Esophagus squamous epithelium (tissue), 5 donors: ENCODE measurements around the gene CCDC51. TPM values are rescaled to one million over a fixed set of nuclear protein-coding genes. Genes with fewer than 3 reads are reported as not detected.

Source experiments
- DNase-seq: peaks from one replicate; lab custom pipeline; 2025; lab: John Stamatoyannopoulos, UW
- H3K27ac ChIP-seq, 4 donors: fragments of 200-600 bp; sonication (generic); one replicate each; pipeline ENCODE4 v1.5.1; 2016 to 2019; ENCODE audit warnings: mild to moderate bottlenecking in 1 of 4
- H3K27me3 ChIP-seq, 4 donors: fragments of 200-600 bp; sonication (generic); 1 replicate in 3 of 4; 2 replicates in 1 of 4; pipeline versions ENCODE4 v1.5.1 to v1.6.0; 2017 to 2021; ENCODE audit warnings: antibody characterized with exemption in 1 of 4
- H3K36me3 ChIP-seq, 3 donors: fragments of 200-600 bp; sonication (generic); one replicate each; pipeline ENCODE4 v1.5.1; 2016 to 2019
- H3K4me1 ChIP-seq, 3 donors: fragments of 200-600 bp; sonication (generic); one replicate each; pipeline ENCODE4 v1.5.1; 2017 to 2019
- H3K4me3 ChIP-seq, 4 donors: fragments of 200-600 bp; sonication (generic); 1 replicate in 3 of 4; 2 replicates in 1 of 4; pipeline ENCODE4 v1.5.1; 2016 to 2019; ENCODE audit warnings: mild to moderate bottlenecking in 2 of 4, moderate library complexity in 1 of 4
- H3K9me3 ChIP-seq, 3 donors: fragments of 200-600 bp; sonication (generic); one replicate each; pipeline ENCODE4 v1.5.1; 2016 to 2019
- POLR2A ChIP-seq, 4 donors: fragments of 450-650 bp; IDR thresholded peaks; one replicate each; pipeline ENCODE4 v1.6.1; 2017; ENCODE audit warnings: antibody characterized with exemption in 4 of 4, mild to moderate bottlenecking in 4 of 4, moderate library complexity in 3 of 4
- WGBS, 2 donors: methylation state at CpG; one replicate each; pipeline ENCODE4 v1.1.5; 2018; 5-methylcytosine and 5-hydroxymethylcytosine counted together
- intact Hi-C: fragments of 100-400 bp; cut with DNase I; formaldehyde crosslinking; loops from one replicate; pipeline ENCODE4 v1.15.0; 2022
- total RNA-seq, 4 donors: library from RNA; depleted of rRNA; stranded (reverse); fragments of >200 nt; gene quantifications; one replicate each; pipeline ENCODE4 v1.1.0, GENCODE V29; 2016
- TF ChIP-seq, protein P1 (sequence below), 6 experiments: fragments of 450-650 bp in 4 of 6; fragments of 200-600 bp in 2 of 6; sonication (generic) in 2 of 6; IDR thresholded peaks; one replicate each; pipeline ENCODE4 v1.5.1; 2016 to 2019; ENCODE audit warnings: antibody characterized with exemption in 6 of 6, mild to moderate bottlenecking in 4 of 6, moderate library complexity in 4 of 6
- donor health status: DM: yes; HTN: yes; CAD: no.

The CCDC51 gene
- total RNA-seq, 4 donors from 2014 or later, result 15.1 to 31.3 (median 18.2) TPM

DNA sequence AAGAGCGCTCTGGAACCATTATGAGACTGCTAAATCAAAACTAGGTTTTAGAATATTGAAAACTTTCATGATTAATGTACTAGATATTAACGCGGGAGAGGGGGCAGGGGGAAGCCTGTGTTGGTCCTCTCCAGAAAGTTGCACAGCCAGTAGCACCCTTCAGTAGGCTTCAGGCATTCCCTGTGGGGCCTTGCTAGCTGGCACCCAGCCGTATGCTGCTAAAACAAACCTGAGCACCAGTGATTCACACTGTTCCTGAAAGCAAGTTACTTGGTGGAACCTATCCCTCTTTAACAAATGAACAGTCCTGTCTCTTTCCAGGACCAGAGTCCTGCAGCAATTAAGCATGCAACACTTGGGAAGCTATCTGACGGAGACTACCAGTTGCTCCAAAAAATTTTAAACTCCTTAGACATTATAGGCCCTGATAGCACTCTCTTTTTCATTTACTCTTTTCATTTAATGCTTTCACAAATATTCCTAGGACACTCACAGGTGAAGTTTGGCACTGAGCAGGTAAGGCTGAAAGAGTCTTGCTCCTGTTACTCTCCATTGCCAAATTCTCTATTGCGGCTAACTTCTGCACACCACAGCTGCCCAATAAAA, 5.5 kb upstream of the CCDC51 start:
- no peak for DNase-seq
- 57 to 68% methylated on average over 6 of the region's 6 CpGs for WGBS, 2 donors
- H3K27me3 ChIP-seq, result no peaks in the 10 kb centered on the region
- peaks cover 0 to 35% (median 11%) of the 10 kb centered on the region in 3 donors for H3K36me3 ChIP-seq
- intact Hi-C loops, result no loop called here
- peak overlapping the region in 1 of 4 donors; percentile 98 for H3K4me3 ChIP-seq
- H3K9me3 ChIP-seq, result no peaks in the 10 kb centered on the region
- H3K27ac ChIP-seq, result peak overlapping the region in 3 of 4 donors; percentile 84 to 98 (median 98)
- TF ChIP-seq POLR2A (IDR thresholded peaks at IDR 0.05), result no peak
- TF ChIP-seq, protein P1, sequence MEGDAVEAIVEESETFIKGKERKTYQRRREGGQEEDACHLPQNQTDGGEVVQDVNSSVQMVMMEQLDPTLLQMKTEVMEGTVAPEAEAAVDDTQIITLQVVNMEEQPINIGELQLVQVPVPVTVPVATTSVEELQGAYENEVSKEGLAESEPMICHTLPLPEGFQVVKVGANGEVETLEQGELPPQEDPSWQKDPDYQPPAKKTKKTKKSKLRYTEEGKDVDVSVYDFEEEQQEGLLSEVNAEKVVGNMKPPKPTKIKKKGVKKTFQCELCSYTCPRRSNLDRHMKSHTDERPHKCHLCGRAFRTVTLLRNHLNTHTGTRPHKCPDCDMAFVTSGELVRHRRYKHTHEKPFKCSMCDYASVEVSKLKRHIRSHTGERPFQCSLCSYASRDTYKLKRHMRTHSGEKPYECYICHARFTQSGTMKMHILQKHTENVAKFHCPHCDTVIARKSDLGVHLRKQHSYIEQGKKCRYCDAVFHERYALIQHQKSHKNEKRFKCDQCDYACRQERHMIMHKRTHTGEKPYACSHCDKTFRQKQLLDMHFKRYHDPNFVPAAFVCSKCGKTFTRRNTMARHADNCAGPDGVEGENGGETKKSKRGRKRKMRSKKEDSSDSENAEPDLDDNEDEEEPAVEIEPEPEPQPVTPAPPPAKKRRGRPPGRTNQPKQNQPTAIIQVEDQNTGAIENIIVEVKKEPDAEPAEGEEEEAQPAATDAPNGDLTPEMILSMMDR (IDR thresholded peaks at IDR 0.05), result no peak
- H3K4me1 ChIP-seq, result peaks cover 26 to 52% (median 33%) of the 10 kb centered on the region in 3 donors

- TF ChIP-seq, protein P1 (IDR thresholded peaks at IDR 0.05), result no peak
- no peak for TF ChIP-seq POLR2A (IDR thresholded peaks at IDR 0.05)
- DNase-seq, result no peak
- WGBS, 2 donors, result 52 to 59% methylated on average over 6 of the region's 6 CpGs
- H3K27ac ChIP-seq, result peak overlapping the region in 3 of 4 donors; percentile 94 to 98 (median 98)
- peak overlapping the region in 2 of 4 donors; percentile 85 to 95 for H3K4me3 ChIP-seq
- H3K9me3 ChIP-seq, result no peaks in the 10 kb centered on the region
- no peaks in the 10 kb centered on the region for H3K27me3 ChIP-seq
- intact Hi-C loops, result no loop called here
- H3K4me1 ChIP-seq, result peaks cover 22 to 40% (median 32%) of the 10 kb centered on the region in 3 donors
- peaks cover 0 to 35% (median 11%) of the 10 kb centered on the region in 3 donors for H3K36me3 ChIP-seq
Measured at GRCh38 chr3:48441940-48442339, 2.0 kb upstream of the CCDC51 start.

GRCh38 chr3:48440590-48440958, 655 bp upstream of the CCDC51 start:
- DNase-seq, result no peak
- peaks cover 14 to 44% (median 32%) of the 10 kb centered on the region in 3 donors for H3K4me1 ChIP-seq
- H3K36me3 ChIP-seq, result peaks cover 0 to 35% (median 11%) of the 10 kb centered on the region in 3 donors
- H3K9me3 ChIP-seq, result no peaks in the 10 kb centered on the region
- TF ChIP-seq, protein P1 (IDR thresholded peaks at IDR 0.05), result no peak
- no peak for TF ChIP-seq POLR2A (IDR thresholded peaks at IDR 0.05)
- 0 to 1% methylated on average over 12 to 17 of the region's 21 CpGs for WGBS, 2 donors
- H3K4me3 ChIP-seq, result peak overlapping the region; percentile 69 to 97 (median 90)
- no peaks in the 10 kb centered on the region for H3K27me3 ChIP-seq
- H3K27ac ChIP-seq, result peak overlapping the region; percentile 94 to 98 (median 98)
- intact Hi-C loops, result no loop called here

- TF ChIP-seq, protein P1 (IDR thresholded peaks at IDR 0.05), result no peak
- no peak for TF ChIP-seq POLR2A (IDR thresholded peaks at IDR 0.05)
- H3K4me3 ChIP-seq, result no peak overlapping the region
- H3K36me3 ChIP-seq, result peaks cover 0 to 24% (median 2%) of the 10 kb centered on the region in 3 donors
- H3K27ac ChIP-seq, result no peak overlapping the region
- intact Hi-C loops, result loop anchor here (2.0 to 5.0 kb wide), 2 partner anchors 39 to 246 kb away; no protein-coding TSS in a partner anchor
- H3K9me3 ChIP-seq, result no peaks in the 10 kb centered on the region
- peaks cover 40 to 68% (median 55%) of the 10 kb centered on the region in 3 donors for H3K4me1 ChIP-seq
- 82 to 84% methylated on average over 4 of the region's 4 CpGs for WGBS, 2 donors
- H3K27me3 ChIP-seq, result no peaks in the 10 kb centered on the region
- no peak for DNase-seq
Measured at GRCh38 chr3:48437812-48438211, 2.1 kb downstream of the CCDC51 start.

- H3K9me3 ChIP-seq, result no peaks in the 10 kb centered on the region
- H3K27me3 ChIP-seq, result no peaks in the 10 kb centered on the region
- intact Hi-C loops, result loop anchor here (2.0 to 5.0 kb wide), 2 partner anchors 38 to 245 kb away; no protein-coding TSS in a partner anchor
- DNase-seq, result no peak
- H3K4me3 ChIP-seq, result no peak overlapping the region
- H3K4me1 ChIP-seq, result peaks cover 43 to 74% (median 60%) of the 10 kb centered on the region in 3 donors
- peak overlapping the region in 3 of 4 donors; percentile 3 to 98 (median 72) for H3K27ac ChIP-seq
- TF ChIP-seq POLR2A (IDR thresholded peaks at IDR 0.05), result no peak
- TF ChIP-seq, protein P1 (IDR thresholded peaks at IDR 0.05), result no peak
- H3K36me3 ChIP-seq, result peaks cover 0 to 17% (median 0%) of the 10 kb centered on the region in 3 donors
- 86 to 88% methylated on average over 7 of the region's 7 CpGs for WGBS, 2 donors
Measured at GRCh38 chr3:48436855-48437254, 3.1 kb downstream of the CCDC51 start.
